GM04504 (cell line): ENCODE measurements around the gene DEPDC7.
"Not testable (repeated sequence)": the region's sequence is repeated elsewhere in the genome, so short reads cannot be mapped to it uniquely, and the experiment has no call there.

Experiments used
- DNase-seq: peaks from one replicate; pipeline ENCODE4 v3.0.0-alpha.2; 2012; ENCODE audit warnings: low read depth

DEPDC7 gene

GRCh38 chr11:33025339-33025722 lies 9.7 kb downstream of the DEPDC7 start:
- DNase-seq = no peak

- DNase-seq = no peak
These were observed 11.6 kb downstream of the DEPDC7 start for GRCh38 chr11:33027233-33027632.

GRCh38 chr11:33027846-33028536 lies 12.3 kb downstream of the DEPDC7 start:
- DNase-seq = no peak

- no peak for DNase-seq
These were observed 12.8 kb downstream of the DEPDC7 start for GRCh38 chr11:33028537-33028914.

- DNase-seq = not testable (repeated sequence)
These were observed 13.5 kb downstream of the DEPDC7 start for GRCh38 chr11:33029218-33029617.

- DNase-seq = no peak
These were observed 17.8 kb downstream of the DEPDC7 start for GRCh38 chr11:33033493-33033892.

- no peak for DNase-seq
These were observed 19.3 kb downstream of the DEPDC7 start for GRCh38 chr11:33035011-33035410.

GRCh38 chr11:33039274-33040032 lies 23.8 kb downstream of the DEPDC7 start, which contains the start of gene TCP11L1:
Gene TCP11L1, plus strand, starts transcription at chr11:33039572. Its CDS starts 4,202 bp downstream, at chr11:33043774.
- DNase-seq = peak; percentile 86

GRCh38 chr11:33040033-33040861 lies 24.6 kb downstream of the DEPDC7 start:
- no peak for DNase-seq

GRCh38 chr11:33040862-33041453 lies 25.3 kb downstream of the DEPDC7 start:
- DNase-seq = no peak

- DNase-seq = no peak
These were observed 27.6 kb downstream of the DEPDC7 start for GRCh38 chr11:33043221-33043830.

GRCh38 chr11:33044285-33044756 lies 28.6 kb downstream of the DEPDC7 start:
- DNase-seq = no peak

GRCh38 chr11:33045551-33046255 lies 30.0 kb downstream of the DEPDC7 start:
- DNase-seq = no peak

- not testable (repeated sequence) for DNase-seq
These were observed 33.0 kb downstream of the DEPDC7 start for GRCh38 chr11:33048701-33049100.

- DNase-seq = not testable (repeated sequence)
These were observed 34.1 kb downstream of the DEPDC7 start for GRCh38 chr11:33049565-33050408.

GRCh38 chr11:33052231-33052630 lies 36.6 kb downstream of the DEPDC7 start:
- no peak for DNase-seq

- DNase-seq = no peak
These were observed 39.7 kb downstream of the DEPDC7 start for GRCh38 chr11:33055375-33055774.

GRCh38 chr11:33057284-33057683 lies 41.6 kb downstream of the DEPDC7 start:
- DNase-seq = no peak

GRCh38 chr11:33059331-33060007 lies 43.8 kb downstream of the DEPDC7 start:
- no peak for DNase-seq
